ENCODE measurements around the gene BAZ1B. TPM values are rescaled to one million over a fixed set of nuclear protein-coding genes. Genes with fewer than 3 reads are reported as not detected.
"Not testable (repeated sequence)": the region's sequence is repeated elsewhere in the genome, so short reads cannot be mapped to it uniquely, and the experiment has no call there.

Gene BAZ1B
- total RNA-seq, 1 donor from 2014 or later = 134 TPM

DNA sequence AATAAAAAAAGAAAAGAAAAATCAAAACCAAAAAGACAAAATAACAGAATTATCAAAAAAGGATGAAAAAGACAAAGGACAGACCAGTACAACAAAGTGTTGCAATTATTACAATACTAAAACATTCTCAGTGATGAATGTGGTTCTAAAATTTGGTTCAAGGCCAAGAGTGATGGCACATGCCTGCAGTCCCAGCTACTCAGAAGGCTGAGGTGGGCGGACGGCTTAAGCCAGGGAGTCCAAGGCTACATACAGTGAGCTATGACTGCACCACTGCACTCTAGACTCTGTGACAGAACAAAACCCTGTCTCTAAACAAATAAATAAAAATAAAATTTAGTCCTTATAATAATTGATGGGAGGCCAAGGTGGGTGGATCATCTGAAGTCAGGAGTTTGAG lies 14.5 kb downstream of the BAZ1B start:
- no peak for DNase-seq (ENCODE audit: low read depth, low spot score)
- H3K4me3 Mint-ChIP-seq = no peak overlapping the region
- TF ChIP-seq, protein P1, sequence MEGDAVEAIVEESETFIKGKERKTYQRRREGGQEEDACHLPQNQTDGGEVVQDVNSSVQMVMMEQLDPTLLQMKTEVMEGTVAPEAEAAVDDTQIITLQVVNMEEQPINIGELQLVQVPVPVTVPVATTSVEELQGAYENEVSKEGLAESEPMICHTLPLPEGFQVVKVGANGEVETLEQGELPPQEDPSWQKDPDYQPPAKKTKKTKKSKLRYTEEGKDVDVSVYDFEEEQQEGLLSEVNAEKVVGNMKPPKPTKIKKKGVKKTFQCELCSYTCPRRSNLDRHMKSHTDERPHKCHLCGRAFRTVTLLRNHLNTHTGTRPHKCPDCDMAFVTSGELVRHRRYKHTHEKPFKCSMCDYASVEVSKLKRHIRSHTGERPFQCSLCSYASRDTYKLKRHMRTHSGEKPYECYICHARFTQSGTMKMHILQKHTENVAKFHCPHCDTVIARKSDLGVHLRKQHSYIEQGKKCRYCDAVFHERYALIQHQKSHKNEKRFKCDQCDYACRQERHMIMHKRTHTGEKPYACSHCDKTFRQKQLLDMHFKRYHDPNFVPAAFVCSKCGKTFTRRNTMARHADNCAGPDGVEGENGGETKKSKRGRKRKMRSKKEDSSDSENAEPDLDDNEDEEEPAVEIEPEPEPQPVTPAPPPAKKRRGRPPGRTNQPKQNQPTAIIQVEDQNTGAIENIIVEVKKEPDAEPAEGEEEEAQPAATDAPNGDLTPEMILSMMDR (conservative IDR thresholded peaks at IDR 0.05) = no peak
- no peaks in the 10 kb centered on the region for H3K27me3 Mint-ChIP-seq (ENCODE audit: low read depth)
- no peaks in the 10 kb centered on the region for H3K9me3 Mint-ChIP-seq
- H3K4me1 Mint-ChIP-seq = peaks cover 5% of the 10 kb centered on the region
- H3K27ac Mint-ChIP-seq (ENCODE audit: unreplicated experiment) = no peak overlapping the region
- peaks cover 28% of the 10 kb centered on the region for H3K36me3 Mint-ChIP-seq (ENCODE audit: low read depth)

DNA sequence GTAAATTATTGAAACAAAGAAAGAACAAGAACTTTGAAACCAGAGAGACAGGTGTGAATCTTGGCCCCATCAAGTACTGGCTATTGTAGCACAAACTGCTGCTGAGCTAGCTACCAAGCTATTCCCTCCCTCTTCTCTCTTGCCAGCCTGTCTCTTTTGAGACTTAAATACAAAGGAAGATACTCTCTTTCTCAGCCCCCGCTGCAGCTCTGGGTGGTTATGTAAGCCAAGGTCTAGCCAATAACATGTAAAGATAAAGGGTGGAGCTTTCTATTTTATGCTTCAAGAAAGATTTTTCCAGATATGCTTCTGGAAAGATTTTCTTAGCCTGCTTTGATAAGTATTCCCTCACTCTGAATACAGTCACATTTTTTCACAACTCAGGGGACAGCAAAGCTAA lies 17.2 kb downstream of the BAZ1B start:
- DNase-seq (ENCODE audit: low read depth, low spot score) = no peak
- peaks cover 25% of the 10 kb centered on the region for H3K36me3 Mint-ChIP-seq (ENCODE audit: low read depth)
- no peaks in the 10 kb centered on the region for H3K27me3 Mint-ChIP-seq (ENCODE audit: low read depth)
- peaks cover 5% of the 10 kb centered on the region for H3K4me1 Mint-ChIP-seq
- TF ChIP-seq, protein P1 (conservative IDR thresholded peaks at IDR 0.05) = no peak
- no peaks in the 10 kb centered on the region for H3K9me3 Mint-ChIP-seq
- H3K27ac Mint-ChIP-seq (ENCODE audit: unreplicated experiment) = no peak overlapping the region
- H3K4me3 Mint-ChIP-seq = no peak overlapping the region

DNA sequence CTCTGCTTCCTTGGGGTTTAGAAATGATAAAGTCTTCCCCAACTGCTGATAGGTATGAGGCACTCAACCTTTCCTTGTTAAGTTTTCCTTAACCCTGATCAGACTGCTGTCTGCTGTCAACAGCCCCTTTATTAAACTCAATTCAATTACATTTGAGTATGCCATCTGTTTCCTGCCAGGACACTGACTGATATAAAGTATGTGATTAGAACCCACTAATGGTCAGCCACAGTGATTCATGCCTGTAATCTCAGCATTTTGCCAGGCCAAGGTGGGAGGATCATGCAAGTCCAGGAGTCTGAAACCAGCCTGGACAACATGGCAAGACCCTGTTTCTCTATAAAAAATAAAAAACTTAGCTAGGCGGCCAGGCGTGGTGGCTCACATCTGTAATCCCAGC lies 18.1 kb downstream of the BAZ1B start:
- peaks cover 5% of the 10 kb centered on the region for H3K4me1 Mint-ChIP-seq
- H3K27me3 Mint-ChIP-seq (ENCODE audit: low read depth) = no peaks in the 10 kb centered on the region
- peaks cover 27% of the 10 kb centered on the region for H3K36me3 Mint-ChIP-seq (ENCODE audit: low read depth)
- no peak overlapping the region for H3K27ac Mint-ChIP-seq (ENCODE audit: unreplicated experiment)
- no peaks in the 10 kb centered on the region for H3K9me3 Mint-ChIP-seq
- TF ChIP-seq, protein P1 (conservative IDR thresholded peaks at IDR 0.05) = no peak
- DNase-seq (ENCODE audit: low read depth, low spot score) = no peak
- no peak overlapping the region for H3K4me3 Mint-ChIP-seq

DNA sequence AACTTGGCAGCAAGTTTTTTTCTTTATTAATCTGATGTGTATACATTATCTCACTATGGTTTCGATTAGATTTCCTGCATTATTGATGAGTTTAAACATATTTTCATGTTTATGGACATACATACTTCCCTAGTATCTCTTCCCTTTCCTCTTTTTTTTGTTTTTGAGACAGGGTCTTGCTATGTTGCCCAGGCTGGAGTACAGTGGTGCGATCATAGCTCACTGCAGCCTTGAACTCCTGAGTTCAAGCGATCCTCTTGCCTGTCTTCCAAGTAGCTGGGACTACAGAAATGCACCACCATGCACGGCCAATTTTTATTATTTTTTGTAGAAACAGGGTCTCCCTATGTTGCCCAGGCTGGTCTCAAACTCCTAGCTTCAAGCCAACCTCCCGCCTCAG lies 18.9 kb downstream of the BAZ1B start:
- H3K27ac Mint-ChIP-seq (ENCODE audit: unreplicated experiment) = no peak overlapping the region
- DNase-seq (ENCODE audit: low read depth, low spot score) = no peak
- TF ChIP-seq, protein P1 (conservative IDR thresholded peaks at IDR 0.05) = no peak
- peaks cover 5% of the 10 kb centered on the region for H3K4me1 Mint-ChIP-seq
- peaks cover 28% of the 10 kb centered on the region for H3K36me3 Mint-ChIP-seq (ENCODE audit: low read depth)
- H3K27me3 Mint-ChIP-seq (ENCODE audit: low read depth) = no peaks in the 10 kb centered on the region
- H3K4me3 Mint-ChIP-seq = no peak overlapping the region
- no peaks in the 10 kb centered on the region for H3K9me3 Mint-ChIP-seq

DNA sequence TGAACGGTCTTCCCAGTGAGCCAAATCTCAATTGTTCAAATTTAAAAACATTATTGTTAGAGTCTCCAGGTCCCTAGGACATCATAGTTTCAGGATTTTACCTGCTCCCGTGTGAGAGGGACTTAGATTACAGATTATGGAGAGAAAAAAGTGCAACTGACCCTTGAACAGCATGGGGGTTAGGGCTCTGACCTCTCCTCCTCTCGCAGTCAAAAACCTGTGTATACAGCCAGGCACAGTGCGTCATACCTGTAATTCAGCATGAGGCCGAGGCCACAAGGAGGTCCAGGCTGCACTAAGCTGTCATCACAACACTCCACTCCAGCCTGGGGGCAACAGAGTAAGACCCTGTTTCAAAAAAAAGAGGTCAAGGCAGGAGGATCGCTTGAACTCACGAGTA lies 25.5 kb downstream of the BAZ1B start:
- no peak overlapping the region for H3K27ac Mint-ChIP-seq (ENCODE audit: unreplicated experiment)
- no peaks in the 10 kb centered on the region for H3K4me1 Mint-ChIP-seq
- H3K27me3 Mint-ChIP-seq (ENCODE audit: low read depth) = no peaks in the 10 kb centered on the region
- no peaks in the 10 kb centered on the region for H3K9me3 Mint-ChIP-seq
- TF ChIP-seq, protein P1 (conservative IDR thresholded peaks at IDR 0.05) = no peak
- peaks cover 37% of the 10 kb centered on the region for H3K36me3 Mint-ChIP-seq (ENCODE audit: low read depth)
- H3K4me3 Mint-ChIP-seq = no peak overlapping the region
- DNase-seq (ENCODE audit: low read depth, low spot score) = no peak

DNA sequence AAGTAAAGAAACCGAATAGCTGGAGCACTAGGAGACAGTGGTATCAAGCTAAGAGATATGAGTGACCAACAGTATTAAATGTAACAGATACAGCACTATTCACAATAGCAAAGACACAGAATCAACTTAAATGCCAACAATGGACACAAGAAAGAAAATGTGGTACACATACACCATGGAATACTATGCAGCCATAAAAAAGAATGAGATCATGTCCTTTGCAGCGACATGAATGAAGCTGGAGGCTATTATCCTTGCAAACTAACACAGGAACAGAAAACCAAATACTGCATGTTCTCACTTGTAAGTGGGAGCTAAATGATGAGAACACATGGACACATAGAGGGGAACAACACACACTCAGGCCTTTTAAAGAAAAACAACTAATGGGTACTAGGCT lies 26.6 kb downstream of the BAZ1B start:
- H3K27me3 Mint-ChIP-seq (ENCODE audit: low read depth); H3K4me1 Mint-ChIP-seq; H3K4me3 Mint-ChIP-seq; H3K27ac Mint-ChIP-seq (ENCODE audit: unreplicated experiment); H3K9me3 Mint-ChIP-seq; DNase-seq (ENCODE audit: low read depth, low spot score): not testable (repeated sequence)
- peaks cover 33% of the 10 kb centered on the region for H3K36me3 Mint-ChIP-seq (ENCODE audit: low read depth)
